T-cell (primary cell): ENCODE results near the gene TAF4B. TPM values are rescaled to one million over a fixed set of nuclear protein-coding genes. Genes with fewer than 3 reads are reported as not detected.

Experiments
- ATAC-seq, 4 experiments: fragments of 200-7000 bp in 3 of 4; fragments of 150-1000 bp in 1 of 4; cut with Tn5 transposase; replicated peaks in 1 of 4; 1 replicate in 3 of 4; 2 replicates in 1 of 4; pipeline ENCODE4 v1.10.0; 2021; ENCODE audit warnings: moderate library complexity in 3 of 4, mild to moderate bottlenecking in 2 of 4, moderate number of reproducible peaks in 1 of 4
- CTCF ChIA-PET, 2 donors: fragments of 300-600 bp; sonication (Branson Sonifier 250); formaldehyde crosslinking; loops; one replicate each; lab custom pipeline; 2022; ENCODE audit warnings: antibody characterized with exemption in 2 of 2; lab: Charles Lee
- POLR2A ChIA-PET, 2 donors: fragments of 300-600 bp; sonication (Branson Sonifier 250); formaldehyde crosslinking; loops; one replicate each; lab custom pipeline; 2022; ENCODE audit warnings: antibody characterized with exemption in 2 of 2; lab: Charles Lee
- DNase-seq, 35 experiments: peaks; one replicate each; pipeline versions ENCODE4 v3.0.0 to v3.0.0-alpha.2; 2013 to 2023
- H3K27ac ChIP-seq: one replicate; pipeline ENCODE4 v1.5.1; 2013; ENCODE audit warnings: low read length
- H3K27me3 ChIP-seq, 2 experiments: replicated peaks in 1 of 2; 1 replicate in 1 of 2; 2 replicates in 1 of 2; pipeline versions ENCODE4 v1.6.1 to v1.7.0; 2013; ENCODE audit warnings: low read length in 1 of 2, mixed read lengths in 1 of 2; ENCODE audit not compliant: control insufficient read depth in 2 of 2, insufficient read depth in 2 of 2; ENCODE audit errors: extremely low read depth in 1 of 2
- H3K36me3 ChIP-seq, 2 donors: 1 replicate in 1 of 2; 2 replicates in 1 of 2; pipeline versions ENCODE4 v1.6.1 to v1.7.0; 2013; ENCODE audit warnings: low read length in 1 of 2; ENCODE audit not compliant: control insufficient read depth in 2 of 2, insufficient read depth in 1 of 2; ENCODE audit errors: extremely low read depth in 1 of 2
- H3K4me1 ChIP-seq, 2 experiments: 1 replicate in 1 of 2; 2 replicates in 1 of 2; pipeline versions ENCODE4 v1.6.1 to v1.7.0; 2013; ENCODE audit warnings: low read length in 2 of 2, mixed read lengths in 1 of 2; ENCODE audit not compliant: insufficient read depth in 2 of 2, control insufficient read depth in 1 of 2; ENCODE audit errors: extremely low read depth in 1 of 2
- H3K4me3 ChIP-seq, 2 donors: 1 replicate in 1 of 2; 2 replicates in 1 of 2; pipeline versions ENCODE4 v1.5.1 to v1.7.0; 2013; ENCODE audit warnings: mild to moderate bottlenecking in 2 of 2, low read length in 1 of 2, moderate library complexity in 1 of 2; ENCODE audit not compliant: control insufficient read depth in 1 of 2; ENCODE audit errors: extremely low read depth in 1 of 2
- H3K9me3 ChIP-seq: 2 replicates; pipeline ENCODE4 v1.7.0; 2013
- H3K27ac Mint-ChIP-seq, 2 donors: one replicate each; pipeline ENCODE4 v1.8.0; 2020 to 2021; ENCODE audit warnings: mild to moderate bottlenecking in 2 of 2, mixed read lengths in 2 of 2
- H3K27me3 Mint-ChIP-seq, 2 donors: one replicate each; pipeline ENCODE4 v1.8.0; 2021 to 2022; ENCODE audit warnings: mixed read lengths in 2 of 2
- H3K36me3 Mint-ChIP-seq: one replicate; pipeline ENCODE4 v1.8.0; 2021; ENCODE audit warnings: mixed read lengths
- H3K4me1 Mint-ChIP-seq, 3 donors: one replicate each; pipeline ENCODE4 v1.8.0; 2020 to 2022; ENCODE audit warnings: mixed read lengths in 3 of 3, mild to moderate bottlenecking in 1 of 3
- H3K4me3 Mint-ChIP-seq, 3 donors: one replicate each; pipeline ENCODE4 v1.8.0; 2020 to 2022; ENCODE audit warnings: mild to moderate bottlenecking in 3 of 3, mixed read lengths in 3 of 3, moderate library complexity in 3 of 3
- H3K9me3 Mint-ChIP-seq, 3 donors: one replicate each; pipeline ENCODE4 v1.8.0; 2020 to 2022; ENCODE audit warnings: mixed read lengths in 3 of 3
- WGBS: methylation state at CpG from one replicate; pipeline ENCODE4 v1.1.5; 2013; ENCODE audit warnings: missing lambda C conversion rate; ENCODE audit not compliant: insufficient coverage; 5-methylcytosine and 5-hydroxymethylcytosine counted together
- total RNA-seq, 35 experiments: library from RNA in 6 of 35; stranded (reverse) in 6 of 35; fragments of 120-200 nt in 1 of 35; gene quantifications; one replicate each; pipeline versions ENCODE4 v1.2.1 to v1.2.4 and lab custom pipeline; 2013 to 2026

Gene TAF4B
- total RNA-seq, 5 donors from 2014 or later (not counting 1 experiment from before 2014, with no cell fraction given), result 9.9 to 17.1 (median 13.2) TPM

GRCh38 chr18:26406324-26406723 is 180.1 kb downstream of the TAF4B start:
- Mint-ChIP-seq H3K4me3 (no peak overlapping the region), H3K4me1 (no peaks in the 10 kb centered on the region), H3K9me3 (no peaks in the 10 kb centered on the region), H3K27me3 (no peaks in the 10 kb centered on the region), H3K36me3 (peaks cover 3% of the 10 kb centered on the region), H3K27ac (no peak overlapping the region)
- Histone ChIP-seq H3K27me3 (no peaks in the 10 kb centered on the region), H3K27ac (no peak overlapping the region), H3K4me3 (no peak overlapping the region), H3K9me3 (no peaks in the 10 kb centered on the region), H3K36me3 (no peaks in the 10 kb centered on the region), H3K4me1 (no peaks in the 10 kb centered on the region)
- no CpG with 5 or more reads among the region's 12 CpGs for WGBS
- POLR2A ChIA-PET, result no interaction called here
- ATAC-seq (no peak), DNase-seq (no peak)
- CTCF ChIA-PET, result no interaction called here

GRCh38 chr18:26406854-26407517 is 180.7 kb downstream of the TAF4B start:
- CTCF ChIA-PET, result interaction anchor here in 1 of 2 donors (0.5 kb wide), 1 partner anchor 555 kb away, joined by 3 read pairs; no protein-coding TSS in a partner anchor
- 83% methylated on average over 9 of the region's 15 CpGs for WGBS
- no peak overlapping the region for H3K4me3 Mint-ChIP-seq

GRCh38 chr18:26407736-26408601 is 181.7 kb downstream of the TAF4B start:
- Mint-ChIP-seq H3K9me3 (no peaks in the 10 kb centered on the region), H3K36me3 (no peaks in the 10 kb centered on the region), H3K27me3 (no peaks in the 10 kb centered on the region), H3K4me1 (no peaks in the 10 kb centered on the region), H3K4me3 (no peak overlapping the region), H3K27ac (no peak overlapping the region)
- Histone ChIP-seq H3K36me3 (no peaks in the 10 kb centered on the region), H3K4me3 (no peak overlapping the region), H3K27ac (no peak overlapping the region), H3K27me3 (no peaks in the 10 kb centered on the region), H3K9me3 (no peaks in the 10 kb centered on the region), H3K4me1 (no peaks in the 10 kb centered on the region)
- ChIA-PET POLR2A (no interaction called here), CTCF (interaction anchor here in 1 of 2 donors (0.5 kb wide), 1 partner anchor 554 kb away, joined by 3 read pairs; no protein-coding TSS in a partner anchor)
- DNase-seq (no peak), ATAC-seq (no peak)
- WGBS, result 85% methylated on average over 14 of the region's 16 CpGs

More at GRCh38 chr18:26406854-26407517, 180.7 kb downstream of the TAF4B start:
- Mint-ChIP-seq H3K27ac (no peak overlapping the region), H3K4me1 (no peaks in the 10 kb centered on the region), H3K36me3 (peaks cover 3% of the 10 kb centered on the region), H3K27me3 (no peaks in the 10 kb centered on the region), H3K9me3 (no peaks in the 10 kb centered on the region)
- H3K27me3 ChIP-seq, result no peaks in the 10 kb centered on the region
- no peak for DNase-seq
- no peaks in the 10 kb centered on the region for H3K36me3 ChIP-seq
- H3K27ac ChIP-seq, result no peak overlapping the region
- H3K9me3 ChIP-seq, result no peaks in the 10 kb centered on the region
- H3K4me3 ChIP-seq, result no peak overlapping the region
- no peaks in the 10 kb centered on the region for H3K4me1 ChIP-seq
- no peak for ATAC-seq
- POLR2A ChIA-PET, result no interaction called here

- H3K36me3 ChIP-seq, result no peaks in the 10 kb centered on the region
- 92% methylated on average over 3 of the region's 4 CpGs for WGBS
- Mint-ChIP-seq H3K36me3 (no peaks in the 10 kb centered on the region), H3K4me1 (no peaks in the 10 kb centered on the region), H3K27ac (no peak overlapping the region), H3K27me3 (no peaks in the 10 kb centered on the region), H3K4me3 (no peak overlapping the region), H3K9me3 (no peaks in the 10 kb centered on the region)
- H3K4me1 ChIP-seq, result no peaks in the 10 kb centered on the region
- ChIA-PET POLR2A (no interaction called here), CTCF (no interaction called here)
- no peaks in the 10 kb centered on the region for H3K9me3 ChIP-seq
- no peak for DNase-seq
- H3K4me3 ChIP-seq, result no peak overlapping the region
- ATAC-seq, result no peak
- H3K27me3 ChIP-seq, result no peaks in the 10 kb centered on the region
- no peak overlapping the region for H3K27ac ChIP-seq
Measured at GRCh38 chr18:26409091-26409490, 182.8 kb downstream of the TAF4B start.

GRCh38 chr18:26414901-26415440 is 188.7 kb downstream of the TAF4B start:
- DNase-seq (no peak), ATAC-seq (no peak)
- CTCF ChIA-PET, result no interaction called here
- Histone ChIP-seq H3K4me1 (no peaks in the 10 kb centered on the region), H3K27ac (no peak overlapping the region), H3K36me3 (no peaks in the 10 kb centered on the region), H3K4me3 (no peak overlapping the region), H3K9me3 (no peaks in the 10 kb centered on the region), H3K27me3 (peaks cover 0 to 2% of the 10 kb centered on the region in 2 experiments)
- H3K27ac Mint-ChIP-seq, result no peak overlapping the region
- H3K27me3 Mint-ChIP-seq, result no peaks in the 10 kb centered on the region
- H3K4me1 Mint-ChIP-seq, result no peaks in the 10 kb centered on the region
- H3K36me3 Mint-ChIP-seq, result no peaks in the 10 kb centered on the region
- 100% methylated on average over 1 of the region's 4 CpGs for WGBS
- H3K9me3 Mint-ChIP-seq, result no peaks in the 10 kb centered on the region
- H3K4me3 Mint-ChIP-seq, result no peak overlapping the region
- POLR2A ChIA-PET, result no interaction called here

- H3K27ac ChIP-seq, result no peak overlapping the region
- ChIA-PET POLR2A (no interaction called here), CTCF (no interaction called here)
- H3K4me1 ChIP-seq, result no peaks in the 10 kb centered on the region
- Mint-ChIP-seq H3K27ac (no peak overlapping the region), H3K4me1 (no peaks in the 10 kb centered on the region), H3K4me3 (no peak overlapping the region), H3K9me3 (no peaks in the 10 kb centered on the region), H3K36me3 (no peaks in the 10 kb centered on the region), H3K27me3 (no peaks in the 10 kb centered on the region)
- no peaks in the 10 kb centered on the region for H3K9me3 ChIP-seq
- WGBS, result 76% methylated on average over 4 of the region's 7 CpGs
- ATAC-seq (no peak), DNase-seq (no peak)
- H3K36me3 ChIP-seq, result no peaks in the 10 kb centered on the region
- no peak overlapping the region for H3K4me3 ChIP-seq
- peaks cover 0 to 2% of the 10 kb centered on the region in 2 experiments for H3K27me3 ChIP-seq
Measured at GRCh38 chr18:26415631-26416030, 189.4 kb downstream of the TAF4B start.
